B cell (primary cell): Measurements from ENCODE around the gene HIC1. TPM values are rescaled to one million over a fixed set of nuclear protein-coding genes. Genes with fewer than 3 reads are reported as not detected.

Experiments used
- ATAC-seq: fragments of 200-7000 bp; cut with Tn5 transposase; one replicate; pipeline ENCODE4 v1.10.0; 2021; ENCODE audit warnings: low read depth, mild to moderate bottlenecking, moderate number of reproducible peaks, moderate library complexity
- CTCF ChIA-PET: fragments of 350-600 bp; sonication (Branson Sonifier 250); formaldehyde crosslinking; loops from one replicate; lab custom pipeline; 2021; ENCODE audit warnings: antibody characterized with exemption, inconsistent platforms; lab: Charles Lee
- POLR2A ChIA-PET: fragments of 350-600 bp; sonication (Branson Sonifier 250); formaldehyde crosslinking; loops from one replicate; lab custom pipeline; 2021; ENCODE audit warnings: antibody characterized with exemption; lab: Charles Lee
- DNase-seq: peaks from one replicate; pipeline ENCODE4 v3.0.0; 2013
- H2AFZ ChIP-seq: 2 replicates; pipeline ENCODE4 v1.6.1; 2012; ENCODE audit warnings: mild to moderate bottlenecking, low read depth, low read length; ENCODE audit not compliant: insufficient read depth, poor library complexity, severe bottlenecking
- H3K27ac ChIP-seq, 2 donors: 1 replicate in 1 of 2; 2 replicates in 1 of 2; pipeline ENCODE4 v1.5.1; 2012 to 2013; ENCODE audit warnings: low read length in 2 of 2, mild to moderate bottlenecking in 2 of 2, moderate library complexity in 1 of 2
- H3K27me3 ChIP-seq, 4 experiments: fragments of 200-600 bp in 1 of 4; sonication (generic) in 1 of 4; replicated peaks in 1 of 4; 1 replicate in 2 of 4; 2 replicates in 2 of 4; pipeline versions ENCODE4 v1.6.1 to v1.7.0; 2013 to 2016; ENCODE audit warnings: low read length in 3 of 4, mild to moderate bottlenecking in 2 of 4, mixed read lengths in 1 of 4, moderate library complexity in 1 of 4; ENCODE audit not compliant: insufficient read depth in 4 of 4, control insufficient read depth in 3 of 4; ENCODE audit errors: control extremely low read depth in 1 of 4
- H3K36me3 ChIP-seq, 2 experiments: replicated peaks in 1 of 2; 1 replicate in 1 of 2; 2 replicates in 1 of 2; pipeline versions ENCODE4 v1.6.1 to v1.7.1; 2013; ENCODE audit warnings: low read length in 1 of 2; ENCODE audit not compliant: insufficient read depth in 2 of 2, control insufficient read depth in 1 of 2; ENCODE audit errors: control extremely low read depth in 1 of 2, extremely low read depth in 1 of 2
- H3K4me1 ChIP-seq, 2 donors: fragments of 200-600 bp in 1 of 2; sonication (generic) in 1 of 2; 1 replicate in 1 of 2; 2 replicates in 1 of 2; pipeline versions ENCODE4 v1.5.1 to v1.6.1; 2013 to 2017; ENCODE audit warnings: low read length in 2 of 2; ENCODE audit not compliant: control insufficient read depth in 2 of 2, insufficient read depth in 2 of 2
- H3K4me2 ChIP-seq: replicated peaks from 2 replicates; pipeline ENCODE3; 2012; ENCODE audit warnings: mild to moderate bottlenecking, low read depth, low read length; ENCODE audit not compliant: poor library complexity, severe bottlenecking
- H3K4me3 ChIP-seq, 5 experiments: fragments of 200-600 bp in 1 of 5; sonication (generic) in 1 of 5; 1 replicate in 3 of 5; 2 replicates in 2 of 5; pipeline versions ENCODE4 v1.5.1 to v1.7.0; 2011 to 2016; ENCODE audit warnings: low read length in 4 of 5, mild to moderate bottlenecking in 4 of 5, low read depth in 2 of 5, control low read depth in 1 of 5, moderate library complexity in 1 of 5; ENCODE audit not compliant: insufficient read depth in 1 of 5; ENCODE audit errors: control extremely low read depth in 1 of 5, extremely low read depth in 1 of 5
- H3K79me2 ChIP-seq: fragments of 200-600 bp; sonication (generic); one replicate; pipeline ENCODE4 v1.6.0; 2016; ENCODE audit warnings: low read length; ENCODE audit not compliant: control insufficient read depth, insufficient read depth
- H3K9ac ChIP-seq: fragments of 200-600 bp; sonication (generic); 2 replicates; pipeline ENCODE4 v1.6.1; 2017; ENCODE audit warnings: mild to moderate bottlenecking, low read length, moderate library complexity
- H3K9me3 ChIP-seq, 3 donors: one replicate each; pipeline versions ENCODE4 v1.6.1 to v1.7.1; 2013; ENCODE audit warnings: low read length in 2 of 3; ENCODE audit not compliant: control insufficient read depth in 2 of 3, insufficient read depth in 1 of 3; ENCODE audit errors: control extremely low read depth in 1 of 3
- H4K20me1 ChIP-seq: 2 replicates; pipeline ENCODE4 v1.6.0; 2012; ENCODE audit warnings: mild to moderate bottlenecking, low read length; ENCODE audit not compliant: insufficient read depth, control insufficient read depth, poor library complexity, severe bottlenecking
- H3K27ac Mint-ChIP-seq: one replicate; pipeline ENCODE4 v1.8.0; 2021; ENCODE audit warnings: mixed read lengths
- H3K27me3 Mint-ChIP-seq: one replicate; pipeline ENCODE4 v1.8.0; 2021; ENCODE audit warnings: mixed read lengths
- H3K4me1 Mint-ChIP-seq: one replicate; pipeline ENCODE4 v1.8.0; 2021; ENCODE audit warnings: mixed read lengths
- H3K4me3 Mint-ChIP-seq: one replicate; pipeline ENCODE4 v1.8.0; 2021; ENCODE audit warnings: mixed read lengths
- H3K9me3 Mint-ChIP-seq: one replicate; pipeline ENCODE4 v1.8.0; 2022; ENCODE audit warnings: mixed read lengths; ENCODE audit not compliant: insufficient read depth
- CTCF ChIP-seq: fragments of 200-600 bp; IDR thresholded peaks from one replicate; pipeline ENCODE4 v1.8.0; 2022; ENCODE audit warnings: antibody characterized with exemption, mild to moderate bottlenecking
- EZH2 ChIP-seq: IDR thresholded peaks from 2 replicates; pipeline ENCODE4 v1.6.1; 2012; ENCODE audit warnings: borderline replicate concordance, low read depth, mild to moderate bottlenecking, moderate library complexity, low read length; ENCODE audit not compliant: insufficient read depth, poor library complexity, severe bottlenecking
- WGBS: methylation state at CpG from one replicate; pipeline ENCODE4 v1.1.5; 2013; ENCODE audit warnings: missing lambda C conversion rate; ENCODE audit not compliant: insufficient coverage; 5-methylcytosine and 5-hydroxymethylcytosine counted together
- intact Hi-C: fragments of 100-400 bp; cut with micrococcal nuclease; formaldehyde crosslinking; loops from one replicate; pipeline ENCODE4 v1.10.0; 2022
- polyA plus RNA-seq: library from polyadenylated mRNA; depleted of rRNA; stranded (reverse); fragments of >200 nt; gene quantifications from 2 replicates; pipeline ENCODE4 v1.2.3, GENCODE V29; 2012
- total RNA-seq, 2 donors: library from RNA; stranded (reverse); fragments of 120-200 nt in 1 of 2; gene quantifications; 1 replicate in 1 of 2; 2 replicates in 1 of 2; pipeline versions ENCODE4 v1.2.3 to v1.2.4, GENCODE V29; 2013 to 2022

The HIC1 gene
- total and polyA plus RNA-seq, 2 donors (not counting 1 experiment from before 2014, with no cell fraction given), result 0.46 to 1.9 TPM

DNA sequence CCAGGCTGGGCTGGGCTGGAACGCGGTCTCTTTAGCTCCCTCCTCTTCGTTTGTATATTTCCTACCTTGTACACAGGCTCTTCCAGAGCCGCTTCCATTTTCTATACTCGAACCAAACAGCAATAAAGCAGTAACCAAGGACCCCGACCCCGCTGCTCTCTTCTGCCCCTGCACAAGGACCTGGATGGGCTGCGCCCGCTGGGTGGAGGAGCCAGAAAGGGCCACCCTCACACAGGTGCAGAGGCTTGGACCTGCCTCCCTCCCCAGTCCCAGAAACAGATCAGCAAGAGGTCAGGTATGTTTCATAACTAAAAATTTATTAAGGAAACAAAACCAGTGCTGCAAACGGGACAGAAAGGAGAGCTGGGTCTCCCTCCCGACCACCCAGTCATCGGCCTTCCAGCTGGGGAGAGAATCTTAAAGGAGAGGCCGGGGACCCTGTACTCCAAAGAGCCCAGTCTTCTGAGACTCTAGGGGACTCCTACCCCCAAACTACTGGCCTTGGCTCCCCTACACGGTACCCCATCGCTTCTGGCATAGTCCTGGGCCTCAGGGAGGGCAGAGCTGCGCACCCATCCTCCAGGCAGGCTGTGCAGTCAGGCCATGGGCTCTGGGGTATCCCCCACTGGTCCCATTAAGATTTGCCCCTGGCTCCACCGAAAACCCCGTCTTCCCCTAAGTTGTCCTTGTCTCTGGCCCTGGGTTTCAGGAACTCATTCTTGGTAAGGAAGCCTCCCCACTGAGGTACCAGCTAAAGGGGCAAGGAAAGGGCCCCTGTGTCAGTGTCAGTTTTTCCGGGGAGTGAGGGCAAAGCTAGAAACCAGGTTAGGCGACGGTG is 4.9 kb downstream of the HIC1 start:
- H3K4me3 ChIP-seq, result peak overlapping the region in 4 of 5 experiments; percentile 34 to 65 (median 52)
- H3K27ac ChIP-seq, result no peak overlapping the region
- H3K4me1 ChIP-seq, result peaks cover 50 to 53% of the 10 kb centered on the region in 2 donors
- peaks cover 0 to 6% (median 0%) of the 10 kb centered on the region in 3 donors for H3K9me3 ChIP-seq
- WGBS, result 52% methylated on average over 19 of the region's 21 CpGs
- H3K79me2 ChIP-seq, result no peaks in the 10 kb centered on the region
- DNase-seq (no peak), ATAC-seq (no peak)
- peak overlapping the region; percentile 68 for H3K9ac ChIP-seq
- ChIA-PET CTCF (interaction anchor here (1.0 to 8.1 kb wide), 11 partner anchors 10 to 223 kb away, joined by 3 to 330 read pairs (median 4); no protein-coding TSS in a partner anchor), POLR2A (interaction anchor here (1.3 kb wide), 1 partner anchor 29 kb away, joined by 4 read pairs; no protein-coding TSS in a partner anchor)
- H3K4me3 Mint-ChIP-seq, result peak overlapping the region; percentile 75
- intact Hi-C loops, result loop anchor here (1.0 to 10.0 kb wide), 2 partner anchors 155 to 185 kb away; no protein-coding TSS in a partner anchor
- peak overlapping the region; percentile 59 for H3K27ac Mint-ChIP-seq
- H4K20me1 ChIP-seq, result peaks cover 25% of the 10 kb centered on the region
- peaks cover 44% of the 10 kb centered on the region for H3K4me1 Mint-ChIP-seq
- TF ChIP-seq CTCF, result no peak
- no peak for TF ChIP-seq EZH2
- H3K27me3 ChIP-seq, result peaks cover 0 to 28% (median 6%) of the 10 kb centered on the region in 4 experiments
- H3K27me3 Mint-ChIP-seq, result no peaks in the 10 kb centered on the region
- no peaks in the 10 kb centered on the region for H3K9me3 Mint-ChIP-seq
- peaks cover 0 to 8% of the 10 kb centered on the region in 2 experiments for H3K36me3 ChIP-seq
- H3K4me2 ChIP-seq, result peak overlapping the region; percentile 95
- peak overlapping the region; percentile 66 for H2AFZ ChIP-seq

GRCh38 chr17:2060385-2060658 is 5.4 kb downstream of the HIC1 start:
- H4K20me1 ChIP-seq, result peaks cover 20% of the 10 kb centered on the region
- H3K27ac ChIP-seq, result no peak overlapping the region
- no peak overlapping the region for H3K4me2 ChIP-seq
- H3K4me3 ChIP-seq, result no peak overlapping the region
- Mint-ChIP-seq H3K27me3 (no peaks in the 10 kb centered on the region), H3K9me3 (no peaks in the 10 kb centered on the region), H3K27ac (peak overlapping the region; percentile 2), H3K4me3 (peak overlapping the region; percentile 39), H3K4me1 (peaks cover 48% of the 10 kb centered on the region)
- no peaks in the 10 kb centered on the region for H3K79me2 ChIP-seq
- H3K4me1 ChIP-seq, result peaks cover 55% of the 10 kb centered on the region in 2 donors
- H3K9me3 ChIP-seq, result peaks cover 0 to 6% (median 0%) of the 10 kb centered on the region in 3 donors
- no peak overlapping the region for H2AFZ ChIP-seq
- DNase-seq, result no peak
- H3K27me3 ChIP-seq, result peaks cover 0 to 28% (median 6%) of the 10 kb centered on the region in 4 experiments
- no peak overlapping the region for H3K9ac ChIP-seq
- WGBS, result 97% methylated on average over 6 of the region's 6 CpGs
- ChIA-PET CTCF (interaction anchor here (1.6 to 8.1 kb wide), 4 partner anchors 9 to 185 kb away, joined by 4 to 330 read pairs (median 54); no protein-coding TSS in a partner anchor), POLR2A (no interaction called here)
- intact Hi-C loops, result no loop called here
- TF ChIP-seq EZH2 (no peak), CTCF (no peak)
- peaks cover 0 to 8% of the 10 kb centered on the region in 2 experiments for H3K36me3 ChIP-seq
- ATAC-seq, result no peak
